NCI-H1436 treated with DMSO at 0.1 percent for 48 hours (cell line): Measurements from ENCODE around the gene TRIM40.
"Not testable (repeated sequence)": the region's sequence is repeated elsewhere in the genome, so short reads cannot be mapped to it uniquely, and the experiment has no call there.

Experiments
- DNase-seq: peaks from one replicate; lab custom pipeline; 2025; lab: John Stamatoyannopoulos, UW

The TRIM40 gene

GRCh38 chr6:30113003-30113759, 22.8 kb upstream of the TRIM40 start, which contains the start of gene TRIM31:
Gene TRIM31, minus strand, starts transcription at chr6:30113090. Its CDS starts 285 bp downstream, at chr6:30112805.
- no peak for DNase-seq

GRCh38 chr6:30113841-30114240, 22.1 kb upstream of the TRIM40 start:
- no peak for DNase-seq

GRCh38 chr6:30116724-30117123, 19.2 kb upstream of the TRIM40 start:
- DNase-seq, result no peak

GRCh38 chr6:30118691-30119090, 17.2 kb upstream of the TRIM40 start:
- not testable (repeated sequence) for DNase-seq

- DNase-seq, result no peak
These were observed 14.2 kb upstream of the TRIM40 start for GRCh38 chr6:30121446-30122366.

- DNase-seq, result no peak
These were observed 13.4 kb upstream of the TRIM40 start for GRCh38 chr6:30122515-30122914.

GRCh38 chr6:30127238-30128093, 8.5 kb upstream of the TRIM40 start:
- DNase-seq, result no peak

- no peak for DNase-seq
These were observed 6.4 kb upstream of the TRIM40 start for GRCh38 chr6:30129265-30130178.

- DNase-seq, result no peak
These were observed 5.7 kb upstream of the TRIM40 start for GRCh38 chr6:30130179-30130679.

GRCh38 chr6:30130887-30131862, 4.8 kb upstream of the TRIM40 start:
- peak; percentile 32 for DNase-seq

GRCh38 chr6:30131947-30132497, 3.9 kb upstream of the TRIM40 start:
- no peak for DNase-seq

- no peak for DNase-seq
These were observed 793 bp upstream of the TRIM40 start for GRCh38 chr6:30135147-30135546.

GRCh38 chr6:30136570-30137286, 788 bp downstream of the TRIM40 start:
- no peak for DNase-seq

- not testable (repeated sequence) for DNase-seq
These were observed 4.3 kb downstream of the TRIM40 start for GRCh38 chr6:30140240-30140639.

- no peak for DNase-seq
These were observed 6.7 kb downstream of the TRIM40 start for GRCh38 chr6:30142665-30143064.

GRCh38 chr6:30143780-30144179, 7.8 kb downstream of the TRIM40 start:
- DNase-seq, result no peak

- DNase-seq, result no peak
These were observed 8.9 kb downstream of the TRIM40 start for GRCh38 chr6:30144811-30145210.

GRCh38 chr6:30145818-30146217, 9.9 kb downstream of the TRIM40 start:
- no peak for DNase-seq

- DNase-seq, result no peak
These were observed 11.2 kb downstream of the TRIM40 start for GRCh38 chr6:30147096-30147495.
